ENCODE measurements around the gene ATXN7L1.
A peak's percentile ranks its signal among the peaks of the same experiment; 100 is the strongest.

ATXN7L1 gene

DNA sequence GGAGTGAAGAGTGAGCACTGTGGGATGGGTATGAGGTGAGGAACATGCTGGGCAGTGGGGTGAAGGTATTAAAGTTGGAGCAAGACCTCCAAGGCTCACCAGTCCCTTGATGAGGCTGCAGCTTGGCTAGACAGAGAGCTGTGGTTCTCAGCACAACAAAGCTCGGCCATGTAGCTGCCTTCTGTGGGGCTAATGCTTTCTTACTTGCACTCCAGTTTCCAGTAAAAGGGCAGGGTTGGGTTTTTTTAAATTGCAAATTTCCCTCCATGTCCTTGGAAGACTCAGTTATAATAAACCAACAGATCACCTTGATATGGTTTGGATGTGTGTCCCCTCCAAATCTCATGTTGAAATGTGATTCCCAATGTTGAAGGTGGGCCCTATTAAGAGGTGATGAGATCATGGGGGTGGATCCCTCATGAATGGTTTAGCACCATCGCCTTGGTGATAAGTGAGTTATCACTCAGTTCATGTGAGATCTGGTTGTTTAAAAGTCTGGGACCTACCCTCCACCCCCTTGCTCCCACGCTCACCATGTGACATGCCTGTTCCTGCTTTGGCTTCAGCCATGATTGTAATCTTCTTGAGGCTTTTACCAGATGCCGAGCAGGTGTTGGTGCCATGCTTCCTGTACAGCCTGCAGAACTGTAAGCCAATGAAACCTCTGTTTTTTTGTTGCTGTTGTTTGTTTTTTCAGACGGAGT lies 55.9 kb downstream of the ATXN7L1 start:
- no peak overlapping the region for H3K9ac ChIP-seq (ENCODE audit: low read length)
- no peaks in the 10 kb centered on the region for H3K9me2 ChIP-seq (replicated peaks; ENCODE audit: insufficient read depth, low read length)
- H3K36me3 ChIP-seq (replicated peaks; ENCODE audit: insufficient read depth, low read length), result no peaks in the 10 kb centered on the region
- no peak overlapping the region for H3K4me3 ChIP-seq (ENCODE audit: low read length)
- peak overlapping the region; percentile 90; the same call in 1 of the 2 replicates for H3K27ac ChIP-seq (ENCODE audit: low read length)
- H4K20me1 ChIP-seq (ENCODE audit: insufficient read depth, low read length), result no peaks in the 10 kb centered on the region
- peaks cover 30% of the 10 kb centered on the region for H3K4me1 ChIP-seq (ENCODE audit: low read length)
- H3K9me3 ChIP-seq (replicated peaks; ENCODE audit: insufficient read depth, low read length), result no peaks in the 10 kb centered on the region
- no peaks in the 10 kb centered on the region for H3K27me3 ChIP-seq (replicated peaks; ENCODE audit: insufficient read depth, low read length)
- H3K4me2 ChIP-seq (ENCODE audit: low read depth, low read length), result peak overlapping the region; percentile 89; the same call in 1 of the 2 replicates
- no peaks in the 10 kb centered on the region for H3K79me2 ChIP-seq (ENCODE audit: low read length)
- no peak for DNase-seq
- no peak for TF ChIP-seq EZH2 (optimal IDR thresholded peaks at IDR 0.05; ENCODE audit: low read depth, low read length)
- TF ChIP-seq CTCF (IDR thresholded peaks at IDR 0.05; ENCODE audit: low read length), result no peak
- no peak for TF ChIP-seq EZH2phosphoT487 (IDR thresholded peaks at IDR 0.05; ENCODE audit: low read length)
- H2AFZ ChIP-seq (ENCODE audit: low read length), result no peak overlapping the region
- H3F3A ChIP-seq (ENCODE audit: insufficient read depth, low read length), result peaks cover 14% of the 10 kb centered on the region; the same call in 1 of the 2 replicates

- Histone ChIP-seq H3K27ac (ENCODE audit: low read length) (no peak overlapping the region), H4K20me1 (ENCODE audit: insufficient read depth, low read length) (no peaks in the 10 kb centered on the region), H3K4me2 (ENCODE audit: low read depth, low read length) (no peak overlapping the region), H3K9me3 (replicated peaks; ENCODE audit: insufficient read depth, low read length) (no peaks in the 10 kb centered on the region), H3K4me1 (ENCODE audit: low read length) (peaks cover 40% of the 10 kb centered on the region), H3F3A (ENCODE audit: insufficient read depth, low read length) (peaks cover 24% of the 10 kb centered on the region), H3K9me2 (replicated peaks; ENCODE audit: insufficient read depth, low read length) (no peaks in the 10 kb centered on the region), H3K36me3 (replicated peaks; ENCODE audit: insufficient read depth, low read length) (no peaks in the 10 kb centered on the region), H3K4me3 (ENCODE audit: low read length) (no peak overlapping the region), H3K9ac (ENCODE audit: low read length) (no peak overlapping the region), H3K27me3 (replicated peaks; ENCODE audit: insufficient read depth, low read length) (no peaks in the 10 kb centered on the region), H2AFZ (ENCODE audit: low read length) (no peak overlapping the region), H3K79me2 (ENCODE audit: low read length) (no peaks in the 10 kb centered on the region)
- TF ChIP-seq EZH2phosphoT487 (IDR thresholded peaks at IDR 0.05; ENCODE audit: low read length) (no peak), CTCF (IDR thresholded peaks at IDR 0.05; ENCODE audit: low read length) (no peak), EZH2 (optimal IDR thresholded peaks at IDR 0.05; ENCODE audit: low read depth, low read length) (no peak)
- no peak for DNase-seq
Observed at GRCh38 chr7:105819559-105819958, 56.8 kb downstream of the ATXN7L1 start.

DNA sequence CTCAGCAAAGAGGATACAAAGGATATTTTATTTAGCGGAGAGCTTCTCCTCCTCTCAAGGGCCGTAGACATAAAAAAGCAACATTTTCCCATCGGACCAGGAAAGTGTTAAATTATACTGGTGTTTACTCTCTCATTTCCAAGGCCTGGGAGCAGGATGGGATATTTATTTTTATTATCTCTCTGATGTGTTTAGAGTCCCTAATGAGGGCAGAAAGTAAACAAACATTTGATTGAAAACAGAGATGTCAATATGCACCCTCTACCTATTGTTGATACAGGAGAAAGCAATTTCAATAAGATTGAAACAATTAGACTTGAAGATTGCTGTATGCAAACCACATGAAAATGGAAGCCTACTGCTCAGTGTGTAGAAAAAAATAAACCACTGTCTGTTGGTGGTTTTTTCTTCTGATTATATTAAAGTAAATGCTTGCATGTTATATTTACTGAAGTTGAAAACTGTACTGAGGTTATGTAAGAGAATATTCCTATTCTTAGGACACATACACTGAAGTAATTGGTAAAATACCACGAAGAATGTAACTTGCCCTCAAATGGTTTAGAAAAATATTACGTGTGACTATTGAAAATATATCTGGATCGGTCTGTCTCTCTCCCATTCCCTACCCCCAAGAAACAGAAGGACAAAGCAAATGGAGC lies 59.3 kb downstream of the ATXN7L1 start:
- no peak overlapping the region for H3K4me3 ChIP-seq (ENCODE audit: low read length)
- peaks cover 43% of the 10 kb centered on the region for H3K4me1 ChIP-seq (ENCODE audit: low read length)
- no peak overlapping the region for H3K4me2 ChIP-seq (ENCODE audit: low read depth, low read length)
- no peaks in the 10 kb centered on the region for H3K36me3 ChIP-seq (replicated peaks; ENCODE audit: insufficient read depth, low read length)
- TF ChIP-seq EZH2 (optimal IDR thresholded peaks at IDR 0.05; ENCODE audit: low read depth, low read length) (no peak), CTCF (IDR thresholded peaks at IDR 0.05; ENCODE audit: low read length) (no peak), EZH2phosphoT487 (IDR thresholded peaks at IDR 0.05; ENCODE audit: low read length) (no peak)
- no peaks in the 10 kb centered on the region for H3K9me2 ChIP-seq (replicated peaks; ENCODE audit: insufficient read depth, low read length)
- no peak overlapping the region for H2AFZ ChIP-seq (ENCODE audit: low read length)
- no peaks in the 10 kb centered on the region for H4K20me1 ChIP-seq (ENCODE audit: insufficient read depth, low read length)
- no peaks in the 10 kb centered on the region for H3K9me3 ChIP-seq (replicated peaks; ENCODE audit: insufficient read depth, low read length)
- H3K9ac ChIP-seq (ENCODE audit: low read length), result no peak overlapping the region
- peaks cover 28% of the 10 kb centered on the region for H3F3A ChIP-seq (ENCODE audit: insufficient read depth, low read length)
- no peaks in the 10 kb centered on the region for H3K27me3 ChIP-seq (replicated peaks; ENCODE audit: insufficient read depth, low read length)
- no peak for DNase-seq
- no peak overlapping the region for H3K27ac ChIP-seq (ENCODE audit: low read length)
- no peaks in the 10 kb centered on the region for H3K79me2 ChIP-seq (ENCODE audit: low read length)

Data from MM.1S (cell line).